Trophoblast cell (in vitro differentiated cells and primary cell): ENCODE measurements around the gene CYP24A1.

Experiments
- DNase-seq, 2 donors: peaks; one replicate each; pipeline ENCODE4 v3.0.0-alpha.2; 2016
- H2AFZ ChIP-seq: 2 replicates; pipeline ENCODE4 v1.6.1; 2013; ENCODE audit warnings: low read length, moderate library complexity, mild to moderate bottlenecking; ENCODE audit not compliant: insufficient read depth, poor library complexity
- H2AK5ac ChIP-seq: 2 replicates; pipeline ENCODE4 v1.6.1; 2013; ENCODE audit warnings: mild to moderate bottlenecking, low read length
- H2BK120ac ChIP-seq: 2 replicates; pipeline ENCODE4 v1.6.1; 2013; ENCODE audit warnings: low read length, mild to moderate bottlenecking, moderate library complexity; ENCODE audit not compliant: insufficient read depth, poor library complexity
- H2BK12ac ChIP-seq: 2 replicates; pipeline ENCODE4 v1.6.1; 2013; ENCODE audit warnings: mild to moderate bottlenecking, low read length, moderate library complexity
- H2BK5ac ChIP-seq: 2 replicates; pipeline ENCODE4 v1.6.1; 2013; ENCODE audit warnings: low read length, low read depth, moderate library complexity, mild to moderate bottlenecking; ENCODE audit not compliant: poor library complexity
- H3K14ac ChIP-seq: 2 replicates; pipeline ENCODE4 v1.6.1; 2013; ENCODE audit warnings: mild to moderate bottlenecking, low read length
- H3K18ac ChIP-seq: 2 replicates; pipeline ENCODE4 v1.6.1; 2013; ENCODE audit warnings: mild to moderate bottlenecking, low read length
- H3K23ac ChIP-seq: 2 replicates; pipeline ENCODE4 v1.6.1; 2013; ENCODE audit warnings: low read length
- H3K27ac ChIP-seq: 2 replicates; pipeline ENCODE4 v1.5.1; 2013; ENCODE audit warnings: low read depth, mild to moderate bottlenecking, inconsistent platforms, low read length, moderate library complexity
- H3K27me3 ChIP-seq: 2 replicates; pipeline ENCODE4 v1.6.1; 2013; ENCODE audit warnings: inconsistent platforms, mild to moderate bottlenecking, low read length, moderate library complexity; ENCODE audit not compliant: insufficient read depth
- H3K36me3 ChIP-seq, 2 experiments: 1 replicate in 1 of 2; 2 replicates in 1 of 2; pipeline ENCODE4 v1.6.1; 2013; ENCODE audit warnings: low read length in 2 of 2, mild to moderate bottlenecking in 2 of 2, moderate library complexity in 1 of 2; ENCODE audit not compliant: insufficient read depth in 2 of 2, control insufficient read depth in 1 of 2
- H3K4ac ChIP-seq: 2 replicates; pipeline ENCODE4 v1.6.1; 2013; ENCODE audit warnings: low read depth, mild to moderate bottlenecking, low read length, moderate library complexity
- H3K4me1 ChIP-seq, 2 experiments: 1 replicate in 1 of 2; 2 replicates in 1 of 2; pipeline ENCODE4 v1.6.1; 2013; ENCODE audit warnings: low read length in 2 of 2, mild to moderate bottlenecking in 2 of 2, moderate library complexity in 1 of 2; ENCODE audit not compliant: insufficient read depth in 2 of 2, control insufficient read depth in 1 of 2
- H3K4me2 ChIP-seq: 2 replicates; pipeline ENCODE4 v1.6.1; 2013; ENCODE audit warnings: inconsistent platforms, mild to moderate bottlenecking, low read length, moderate library complexity
- H3K4me3 ChIP-seq: 2 replicates; pipeline ENCODE4 v1.5.1; 2013; ENCODE audit warnings: mild to moderate bottlenecking, low read depth, low read length, inconsistent platforms
- H3K79me1 ChIP-seq: one replicate; pipeline ENCODE4 v1.6.1; 2013; ENCODE audit warnings: low read length
- H3K79me2 ChIP-seq: 2 replicates; pipeline ENCODE4 v1.6.1; 2013; ENCODE audit warnings: low read length, mild to moderate bottlenecking; ENCODE audit not compliant: control insufficient read depth, insufficient read depth, poor library complexity
- H3K9ac ChIP-seq: 2 replicates; pipeline ENCODE4 v1.6.1; 2013; ENCODE audit warnings: mild to moderate bottlenecking, low read length
- H3K9me3 ChIP-seq: 2 replicates; pipeline ENCODE4 v1.6.1; 2013; ENCODE audit warnings: low read depth, mild to moderate bottlenecking, control low read depth, inconsistent platforms, low read length; ENCODE audit not compliant: insufficient read depth
- H4K12ac ChIP-seq: 2 replicates; pipeline ENCODE4 v1.6.1; 2013; ENCODE audit warnings: low read depth, mild to moderate bottlenecking, low read length, moderate library complexity
- H4K8ac ChIP-seq: 2 replicates; pipeline ENCODE4 v1.6.1; 2013; ENCODE audit warnings: low read depth, mild to moderate bottlenecking, low read length, moderate library complexity
- H4K91ac ChIP-seq: one replicate; pipeline ENCODE4 v1.6.1; 2013; ENCODE audit warnings: low read depth, mild to moderate bottlenecking, low read length, moderate library complexity
- WGBS: extraction: QIAGEN DNeasy Blood & Tissue Kit; methylation state at CpG from one replicate; pipeline ENCODE4 v1.1.7; 2013; ENCODE audit warnings: missing lambda C conversion rate; ENCODE audit not compliant: insufficient read length, insufficient coverage; ENCODE audit errors: extremely low coverage; 5-methylcytosine and 5-hydroxymethylcytosine counted together

CYP24A1 gene

DNA sequence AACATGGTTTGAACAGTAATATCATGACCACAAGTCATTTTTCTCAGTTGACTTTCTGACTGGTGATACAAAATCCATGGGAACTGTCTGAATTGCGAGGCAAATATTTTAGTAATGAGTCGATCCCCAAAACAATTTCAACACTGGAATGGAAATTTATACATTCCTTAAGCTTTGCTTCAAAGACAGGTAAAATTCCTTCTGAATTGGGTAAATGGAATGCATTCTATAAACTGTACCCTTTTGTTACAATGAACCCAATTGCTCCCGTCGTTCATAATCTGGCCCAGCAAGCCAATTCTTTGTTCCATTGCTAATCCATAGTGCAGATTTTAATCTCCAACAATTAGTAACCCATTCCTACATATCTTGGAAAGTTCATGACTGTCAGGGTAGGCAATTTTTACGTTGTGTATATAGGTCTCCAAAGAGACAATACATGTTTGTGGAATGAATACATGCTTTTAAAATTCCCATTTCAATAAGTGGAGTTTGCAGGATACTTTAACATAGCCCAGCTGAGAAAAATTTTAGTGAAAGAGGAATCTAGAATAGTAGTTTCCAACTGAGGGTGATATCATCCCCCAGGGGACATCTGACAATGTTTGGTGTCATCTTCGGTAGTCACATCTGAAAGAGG, 32.7 kb downstream of the CYP24A1 start:
- no peaks in the 10 kb centered on the region for H3K27me3 ChIP-seq
- no CpG with 5 or more reads among the region's 6 CpGs for WGBS
- H2BK12ac ChIP-seq = peak overlapping the region; percentile 11
- DNase-seq = peak; percentile 62 to 94
- peaks cover 4% of the 10 kb centered on the region for H3K9me3 ChIP-seq
- H2BK5ac ChIP-seq = no peak overlapping the region
- H4K8ac ChIP-seq = no peak overlapping the region
- no peak overlapping the region for H2AFZ ChIP-seq
- no peak overlapping the region for H3K4me2 ChIP-seq
- no peak overlapping the region for H3K18ac ChIP-seq
- H3K36me3 ChIP-seq = no peaks in the 10 kb centered on the region
- no peak overlapping the region for H2BK120ac ChIP-seq
- no peak overlapping the region for H4K12ac ChIP-seq
- H3K4me1 ChIP-seq = peaks cover 0 to 2% of the 10 kb centered on the region in 2 experiments
- H3K27ac ChIP-seq = no peak overlapping the region
- H3K4ac ChIP-seq = no peak overlapping the region
- H2AK5ac ChIP-seq = no peak overlapping the region
- no peak overlapping the region for H3K23ac ChIP-seq
- H3K14ac ChIP-seq = no peak overlapping the region
- H3K79me2 ChIP-seq = no peaks in the 10 kb centered on the region
- H3K79me1 ChIP-seq = peaks cover 8% of the 10 kb centered on the region
- no peak overlapping the region for H4K91ac ChIP-seq
- H3K4me3 ChIP-seq = no peak overlapping the region
- H3K9ac ChIP-seq = no peak overlapping the region

DNA sequence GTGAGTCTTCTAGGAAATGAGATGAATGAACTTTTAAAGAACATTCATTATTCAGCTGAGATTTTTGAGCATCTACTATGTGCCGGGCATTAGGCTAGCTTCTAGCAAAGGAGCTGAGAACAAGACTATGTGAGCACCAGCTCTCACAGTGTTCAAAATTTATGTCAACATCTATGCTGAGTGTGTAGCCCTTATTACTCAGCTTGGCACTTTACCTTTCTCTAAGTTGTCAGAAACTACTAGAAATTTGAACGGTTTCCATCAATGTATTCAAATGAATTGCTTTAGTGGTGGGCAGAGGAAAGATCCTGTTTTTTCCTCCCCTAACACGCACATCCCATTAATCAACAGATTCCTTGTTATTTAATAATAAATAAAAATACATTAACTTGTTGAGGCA, 33.3 kb downstream of the CYP24A1 start:
- Histone ChIP-seq H3K79me1 (peaks cover 8% of the 10 kb centered on the region), H3K4me3 (no peak overlapping the region), H3K23ac (no peak overlapping the region), H3K9me3 (peaks cover 4% of the 10 kb centered on the region), H2BK5ac (no peak overlapping the region), H2BK12ac (no peak overlapping the region), H3K4me1 (peaks cover 0 to 2% of the 10 kb centered on the region in 2 experiments), H4K91ac (no peak overlapping the region), H4K12ac (no peak overlapping the region), H3K4ac (no peak overlapping the region), H2AK5ac (no peak overlapping the region), H3K4me2 (no peak overlapping the region), H3K14ac (no peak overlapping the region), H2BK120ac (no peak overlapping the region), H2AFZ (no peak overlapping the region), H3K79me2 (no peaks in the 10 kb centered on the region), H3K9ac (no peak overlapping the region), H4K8ac (no peak overlapping the region), H3K27ac (no peak overlapping the region), H3K18ac (no peak overlapping the region), H3K27me3 (no peaks in the 10 kb centered on the region), H3K36me3 (no peaks in the 10 kb centered on the region)
- no CpG with 5 or more reads among the region's 3 CpGs for WGBS
- no peak for DNase-seq

DNA sequence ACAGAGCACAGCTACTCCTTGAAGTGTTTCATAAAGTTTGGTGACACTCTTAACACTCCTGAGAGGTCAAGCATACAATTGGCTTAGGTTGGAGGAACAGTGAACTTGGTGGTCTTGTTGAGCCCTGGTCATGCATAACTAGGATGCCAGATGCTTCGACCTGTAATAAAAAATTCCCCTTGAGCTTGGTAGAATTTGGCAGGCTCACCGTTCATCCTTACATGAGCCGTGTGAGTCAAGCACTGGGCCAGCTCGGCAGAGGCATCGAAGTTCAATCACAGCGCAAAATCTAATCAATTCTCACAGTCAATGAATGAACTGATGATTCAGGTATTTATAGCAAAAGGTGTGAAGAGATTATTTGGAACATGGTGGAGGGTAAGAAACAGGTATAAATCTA, 33.7 kb downstream of the CYP24A1 start:
- no peaks in the 10 kb centered on the region for H3K27me3 ChIP-seq
- H3K14ac ChIP-seq = no peak overlapping the region
- no peak overlapping the region for H3K27ac ChIP-seq
- whole genome bisulfite sequencing = no CpG with 5 or more reads among the region's 6 CpGs
- no peak overlapping the region for H2AFZ ChIP-seq
- H3K9me3 ChIP-seq = peaks cover 4% of the 10 kb centered on the region
- no peak overlapping the region for H3K4ac ChIP-seq
- no peak overlapping the region for H3K23ac ChIP-seq
- no peak overlapping the region for H3K4me3 ChIP-seq
- no peak overlapping the region for H3K4me2 ChIP-seq
- peak overlapping the region; percentile 70 for H4K91ac ChIP-seq
- no peak overlapping the region for H3K9ac ChIP-seq
- H2BK5ac ChIP-seq = peak overlapping the region; percentile 39
- H3K36me3 ChIP-seq = no peaks in the 10 kb centered on the region
- peak overlapping the region; percentile 10 for H2BK12ac ChIP-seq
- H3K4me1 ChIP-seq = peaks cover 0 to 2% of the 10 kb centered on the region in 2 experiments
- no peak overlapping the region for H3K18ac ChIP-seq
- H2AK5ac ChIP-seq = no peak overlapping the region
- no peak overlapping the region for H4K8ac ChIP-seq
- H2BK120ac ChIP-seq = no peak overlapping the region
- H3K79me1 ChIP-seq = peaks cover 8% of the 10 kb centered on the region
- H3K79me2 ChIP-seq = no peaks in the 10 kb centered on the region
- H4K12ac ChIP-seq = no peak overlapping the region
- DNase-seq = no peak

DNA sequence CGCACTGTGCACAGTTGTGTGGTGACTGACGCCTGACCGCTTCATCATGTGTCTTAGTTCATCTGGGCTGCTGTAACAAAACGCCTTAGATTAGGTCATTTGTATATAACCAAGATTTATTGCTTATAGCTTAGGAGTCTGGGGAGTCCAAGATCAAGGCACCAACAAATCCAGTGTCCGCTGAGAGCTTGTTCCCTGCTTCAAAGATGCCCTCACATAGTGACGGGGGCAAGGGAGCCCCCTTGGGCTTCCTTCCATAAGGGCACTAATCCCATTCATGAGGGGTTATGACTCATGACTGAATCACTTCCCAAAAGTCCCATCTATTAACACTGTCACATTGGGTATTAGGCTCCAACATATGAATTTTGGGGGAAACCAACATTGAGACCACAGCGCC, 34.6 kb downstream of the CYP24A1 start:
- Histone ChIP-seq H3K4ac (no peak overlapping the region), H2BK120ac (no peak overlapping the region), H4K8ac (no peak overlapping the region), H3K4me2 (no peak overlapping the region), H3K9ac (no peak overlapping the region), H2BK5ac (no peak overlapping the region), H3K18ac (no peak overlapping the region), H3K23ac (no peak overlapping the region), H2AK5ac (no peak overlapping the region), H3K4me3 (no peak overlapping the region), H3K9me3 (peaks cover 4% of the 10 kb centered on the region), H4K12ac (no peak overlapping the region), H3K27me3 (no peaks in the 10 kb centered on the region), H3K36me3 (no peaks in the 10 kb centered on the region), H2AFZ (no peak overlapping the region), H3K27ac (no peak overlapping the region), H3K79me1 (peaks cover 11% of the 10 kb centered on the region), H2BK12ac (no peak overlapping the region), H4K91ac (no peak overlapping the region), H3K14ac (no peak overlapping the region), H3K79me2 (no peaks in the 10 kb centered on the region), H3K4me1 (peaks cover 2% of the 10 kb centered on the region in 2 experiments)
- WGBS = no CpG with 5 or more reads among the region's 7 CpGs
- no peak for DNase-seq
